GM23338 (cell line): ENCODE data around the gene MSL3B.

Experiments
- ATAC-seq: fragments of 200-7000 bp; cut with Tn5 transposase; 3 replicates; pipeline ENCODE4 v1.9.1; 2020
- DNase-seq: peaks from one replicate; pipeline ENCODE4 v3.0.0-alpha.2; 2015; ENCODE audit warnings: low spot score
- H2AFZ ChIP-seq: fragments of 200-600 bp; sonication (generic); 2 replicates; pipeline ENCODE4 v1.8.0; 2016; ENCODE audit warnings: antibody characterized with exemption, mild to moderate bottlenecking, moderate library complexity
- H3F3A ChIP-seq: fragments of 200-600 bp; sonication (generic); replicated peaks from 2 replicates; pipeline ENCODE4 v1.8.0; 2017; ENCODE audit warnings: antibody characterized with exemption, mixed run types, low read depth
- H3K27ac ChIP-seq: fragments of 200-600 bp; sonication (generic); 2 replicates; pipeline ENCODE4 v1.6.1; 2016; ENCODE audit warnings: low read depth
- H3K27me3 ChIP-seq: fragments of 200-600 bp; sonication (generic); 2 replicates; pipeline ENCODE4 v1.8.0; 2016; ENCODE audit warnings: mild to moderate bottlenecking, mixed run types, moderate library complexity; ENCODE audit not compliant: insufficient read depth
- H3K36me3 ChIP-seq: fragments of 200-600 bp; sonication (generic); 2 replicates; pipeline ENCODE4 v1.8.0; 2016; ENCODE audit warnings: mild to moderate bottlenecking; ENCODE audit not compliant: insufficient read depth
- H3K4me1 ChIP-seq: fragments of 200-600 bp; sonication (generic); 2 replicates; pipeline ENCODE4 v1.8.0; 2016; ENCODE audit warnings: mild to moderate bottlenecking, moderate library complexity; ENCODE audit not compliant: insufficient read depth
- H3K4me2 ChIP-seq: fragments of 200-600 bp; sonication (generic); 2 replicates; pipeline ENCODE4 v1.7.1; 2017; ENCODE audit warnings: mixed run types
- H3K4me3 ChIP-seq: fragments of 200-600 bp; sonication (generic); 2 replicates; pipeline ENCODE4 v1.6.1; 2016; ENCODE audit warnings: mixed run types
- H3K79me2 ChIP-seq: fragments of 200-600 bp; sonication (generic); replicated peaks from 2 replicates; pipeline ENCODE4 v1.8.0; 2017; ENCODE audit warnings: mild to moderate bottlenecking; ENCODE audit not compliant: insufficient read depth
- H3K9me2 ChIP-seq: fragments of 200-600 bp; sonication (generic); 2 replicates; pipeline ENCODE4 v1.8.0; 2017; ENCODE audit not compliant: insufficient read depth
- H4K20me1 ChIP-seq: fragments of 200-600 bp; sonication (generic); replicated peaks from 2 replicates; pipeline ENCODE4 v1.8.0; 2017; ENCODE audit warnings: mild to moderate bottlenecking; ENCODE audit not compliant: insufficient read depth
- H3K27ac Mint-ChIP-seq: 2 replicates; pipeline ENCODE4 v1.8.0; 2020; ENCODE audit warnings: inconsistent platforms, mild to moderate bottlenecking, moderate library complexity, mixed read lengths
- H3K27me3 Mint-ChIP-seq: 3 replicates; pipeline ENCODE4 v1.8.0; 2022; ENCODE audit warnings: low read depth, mild to moderate bottlenecking, moderate library complexity, mixed read lengths, inconsistent platforms; ENCODE audit not compliant: insufficient read depth, poor library complexity
- H3K36me3 Mint-ChIP-seq: 3 replicates; pipeline ENCODE4 v1.8.0; 2021; ENCODE audit warnings: low read depth, mild to moderate bottlenecking, inconsistent platforms, moderate library complexity, mixed read lengths
- H3K4me1 Mint-ChIP-seq: 3 replicates; pipeline ENCODE4 v1.8.0; 2020; ENCODE audit warnings: mild to moderate bottlenecking, inconsistent platforms, mixed read lengths
- H3K4me3 Mint-ChIP-seq: 3 replicates; pipeline ENCODE4 v1.8.0; 2021; ENCODE audit warnings: moderate library complexity, mild to moderate bottlenecking, inconsistent platforms, mixed read lengths
- H3K9me3 Mint-ChIP-seq: 3 replicates; pipeline ENCODE4 v1.8.0; 2020; ENCODE audit warnings: moderate library complexity, mild to moderate bottlenecking, inconsistent platforms, mixed read lengths
- CTCF ChIP-seq, 2 experiments: fragments of 200-600 bp in 1 of 2; sonication (generic) in 1 of 2; conservative IDR thresholded peaks; 2 replicates each; pipeline versions ENCODE4 v1.5.1 to v1.6.1; 2016 to 2017; ENCODE audit warnings: antibody characterized with exemption in 2 of 2, low read depth in 2 of 2, mild to moderate bottlenecking in 2 of 2, moderate library complexity in 1 of 2
- EZH2 ChIP-seq: fragments of 200-600 bp; sonication (generic); IDR thresholded peaks from one replicate; pipeline ENCODE4 v1.8.0; 2017; ENCODE audit warnings: antibody characterized with exemption, mild to moderate bottlenecking, low read depth; ENCODE audit not compliant: unreplicated experiment
- EZH2phosphoT487 ChIP-seq: fragments of 200-600 bp; sonication (generic); IDR thresholded peaks from one replicate; pipeline ENCODE4 v1.8.1; 2018; ENCODE audit warnings: antibody characterized with exemption; ENCODE audit not compliant: unreplicated experiment
- JUNB ChIP-seq: IDR thresholded peaks from one replicate; pipeline ENCODE4 v1.6.1; 2016; ENCODE audit warnings: antibody characterized with exemption; ENCODE audit not compliant: unreplicated experiment
- NANOG ChIP-seq: IDR thresholded peaks from 2 replicates; pipeline ENCODE4 v1.6.1; 2016; ENCODE audit warnings: antibody characterized with exemption, borderline replicate concordance
- POLR2AphosphoS5 ChIP-seq: IDR thresholded peaks from 2 replicates; pipeline ENCODE4 v1.6.1; 2016; ENCODE audit warnings: antibody characterized with exemption, low read depth
- ZNF114 ChIP-seq: fragments of 250-450 bp; sonication (Bioruptor Pico); IDR thresholded peaks from 2 replicates; pipeline ENCODE4 v1.5.0; 2020; ENCODE audit warnings: mild to moderate bottlenecking, moderate library complexity
- ZNF331 ChIP-seq: fragments of 250-450 bp; sonication (Bioruptor Pico); IDR thresholded peaks from 2 replicates; pipeline ENCODE4 v1.5.0; 2020; ENCODE audit warnings: low read depth, mild to moderate bottlenecking, moderate library complexity
- TF ChIP-seq, protein P1 (sequence below): IDR thresholded peaks from 2 replicates; pipeline ENCODE4 v1.6.1; 2016; ENCODE audit warnings: antibody characterized with exemption
- TF ChIP-seq, protein P2 (sequence below): IDR thresholded peaks from one replicate; pipeline ENCODE4 v1.6.1; 2018; ENCODE audit warnings: antibody characterized with exemption; ENCODE audit not compliant: unreplicated experiment

MSL3B gene

GRCh38 chr2:233848276-233848675 is 19.9 kb downstream of the MSL3B start (continued):
- TF ChIP-seq CTCF (conservative IDR thresholded peaks at IDR 0.05; ENCODE audit: low read depth in 2 of 2) (no peak), EZH2 (no peak), ZNF114 (CRISPR knock-in tag) (no peak), JUNB (no peak), POLR2AphosphoS5 (no peak), NANOG (no peak), EZH2phosphoT487 (no peak)
- TF ChIP-seq, protein P1, sequence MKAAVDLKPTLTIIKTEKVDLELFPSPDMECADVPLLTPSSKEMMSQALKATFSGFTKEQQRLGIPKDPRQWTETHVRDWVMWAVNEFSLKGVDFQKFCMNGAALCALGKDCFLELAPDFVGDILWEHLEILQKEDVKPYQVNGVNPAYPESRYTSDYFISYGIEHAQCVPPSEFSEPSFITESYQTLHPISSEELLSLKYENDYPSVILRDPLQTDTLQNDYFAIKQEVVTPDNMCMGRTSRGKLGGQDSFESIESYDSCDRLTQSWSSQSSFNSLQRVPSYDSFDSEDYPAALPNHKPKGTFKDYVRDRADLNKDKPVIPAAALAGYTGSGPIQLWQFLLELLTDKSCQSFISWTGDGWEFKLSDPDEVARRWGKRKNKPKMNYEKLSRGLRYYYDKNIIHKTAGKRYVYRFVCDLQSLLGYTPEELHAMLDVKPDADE, result no peak
- TF ChIP-seq, protein P2, sequence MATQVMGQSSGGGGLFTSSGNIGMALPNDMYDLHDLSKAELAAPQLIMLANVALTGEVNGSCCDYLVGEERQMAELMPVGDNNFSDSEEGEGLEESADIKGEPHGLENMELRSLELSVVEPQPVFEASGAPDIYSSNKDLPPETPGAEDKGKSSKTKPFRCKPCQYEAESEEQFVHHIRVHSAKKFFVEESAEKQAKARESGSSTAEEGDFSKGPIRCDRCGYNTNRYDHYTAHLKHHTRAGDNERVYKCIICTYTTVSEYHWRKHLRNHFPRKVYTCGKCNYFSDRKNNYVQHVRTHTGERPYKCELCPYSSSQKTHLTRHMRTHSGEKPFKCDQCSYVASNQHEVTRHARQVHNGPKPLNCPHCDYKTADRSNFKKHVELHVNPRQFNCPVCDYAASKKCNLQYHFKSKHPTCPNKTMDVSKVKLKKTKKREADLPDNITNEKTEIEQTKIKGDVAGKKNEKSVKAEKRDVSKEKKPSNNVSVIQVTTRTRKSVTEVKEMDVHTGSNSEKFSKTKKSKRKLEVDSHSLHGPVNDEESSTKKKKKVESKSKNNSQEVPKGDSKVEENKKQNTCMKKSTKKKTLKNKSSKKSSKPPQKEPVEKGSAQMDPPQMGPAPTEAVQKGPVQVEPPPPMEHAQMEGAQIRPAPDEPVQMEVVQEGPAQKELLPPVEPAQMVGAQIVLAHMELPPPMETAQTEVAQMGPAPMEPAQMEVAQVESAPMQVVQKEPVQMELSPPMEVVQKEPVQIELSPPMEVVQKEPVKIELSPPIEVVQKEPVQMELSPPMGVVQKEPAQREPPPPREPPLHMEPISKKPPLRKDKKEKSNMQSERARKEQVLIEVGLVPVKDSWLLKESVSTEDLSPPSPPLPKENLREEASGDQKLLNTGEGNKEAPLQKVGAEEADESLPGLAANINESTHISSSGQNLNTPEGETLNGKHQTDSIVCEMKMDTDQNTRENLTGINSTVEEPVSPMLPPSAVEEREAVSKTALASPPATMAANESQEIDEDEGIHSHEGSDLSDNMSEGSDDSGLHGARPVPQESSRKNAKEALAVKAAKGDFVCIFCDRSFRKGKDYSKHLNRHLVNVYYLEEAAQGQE, result no peak

DNA sequence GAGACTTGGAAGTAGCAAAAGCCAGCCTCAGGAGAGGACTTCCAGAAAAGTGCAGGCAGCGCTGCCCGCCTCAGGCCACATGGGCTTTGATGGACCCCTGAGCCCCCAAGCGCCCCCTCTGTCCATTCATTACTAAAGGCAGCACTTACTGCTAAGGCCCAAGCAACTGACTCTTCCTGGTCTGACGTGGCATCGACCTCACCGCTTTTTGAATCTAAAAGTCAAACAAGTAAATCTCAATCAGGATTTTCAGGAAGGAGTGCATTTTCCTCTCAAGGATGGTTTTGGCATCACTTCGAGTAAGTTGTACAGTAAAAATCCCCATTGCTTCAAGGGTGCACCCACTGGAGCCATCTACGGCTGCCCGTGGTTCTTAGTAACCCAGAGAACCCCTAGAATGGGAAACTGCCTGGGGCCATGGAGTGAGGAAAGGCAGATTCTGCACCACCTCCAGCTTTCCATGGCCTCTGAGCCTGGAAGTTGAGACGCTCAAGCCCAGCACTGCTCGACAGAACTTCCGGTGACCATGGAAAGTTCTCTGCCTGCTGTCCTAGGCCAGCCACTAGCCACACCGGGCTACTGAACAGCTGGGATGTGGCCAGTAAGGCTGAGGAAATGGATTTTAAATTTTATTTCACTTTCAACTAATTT is 20.8 kb downstream of the MSL3B start:
- Histone ChIP-seq H4K20me1 (peaks cover 48% of the 10 kb centered on the region), H3K4me1 (peaks cover 2% of the 10 kb centered on the region; the same call in 1 of the 2 replicates), H3K27me3 (no peaks in the 10 kb centered on the region), H3K79me2 (peaks cover 88% of the 10 kb centered on the region), H3K4me3 (no peak overlapping the region), H3K4me2 (no peak overlapping the region), H3F3A (no peaks in the 10 kb centered on the region), H2AFZ (no peak overlapping the region), H3K36me3 (peaks cover 91% of the 10 kb centered on the region), H3K27ac (no peak overlapping the region), H3K9me2 (no peaks in the 10 kb centered on the region)
- ATAC-seq, result no peak; the same call in 2 of the 3 replicates
- TF ChIP-seq CTCF (conservative IDR thresholded peaks at IDR 0.05; ENCODE audit: low read depth in 2 of 2), result 0 out of 4 replicates have a peak, but pooled peaks of 1 of the 2 experiments have one; percentile 11
- TF ChIP-seq ZNF331 (CRISPR knock-in tag), result no peak
- no peak overlapping the region for H3K27ac Mint-ChIP-seq
- H3K27me3 Mint-ChIP-seq, result peaks cover 12% of the 10 kb centered on the region
- no peak for DNase-seq
- no peaks in the 10 kb centered on the region for H3K9me3 Mint-ChIP-seq
- no peak overlapping the region for H3K4me3 Mint-ChIP-seq
- peaks cover 99% of the 10 kb centered on the region for H3K36me3 Mint-ChIP-seq
- H3K4me1 Mint-ChIP-seq, result peaks cover 5% of the 10 kb centered on the region
